ENCODE data around the gene SP5.

Gene SP5

GRCh38 chr2:170766693-170767092 is 51.6 kb downstream of the SP5 start:
- no peak for DNase-seq
- intact Hi-C loops (cut with DNase I), result no loop called here

Data from head of caudate nucleus (tissue), 42 donors.